B cell (primary cell): ENCODE results near the gene MYOM1. TPM values are rescaled to one million over a fixed set of nuclear protein-coding genes. Genes with fewer than 3 reads are reported as not detected.

Experiments used
- ATAC-seq: fragments of 200-7000 bp; cut with Tn5 transposase; one replicate; pipeline ENCODE4 v1.10.0; 2021; ENCODE audit warnings: low read depth, mild to moderate bottlenecking, moderate number of reproducible peaks, moderate library complexity
- CTCF ChIA-PET: fragments of 350-600 bp; sonication (Branson Sonifier 250); formaldehyde crosslinking; loops from one replicate; lab custom pipeline; 2021; ENCODE audit warnings: antibody characterized with exemption, inconsistent platforms; lab: Charles Lee
- POLR2A ChIA-PET: fragments of 350-600 bp; sonication (Branson Sonifier 250); formaldehyde crosslinking; loops from one replicate; lab custom pipeline; 2021; ENCODE audit warnings: antibody characterized with exemption; lab: Charles Lee
- DNase-seq: peaks from one replicate; pipeline ENCODE4 v3.0.0; 2013
- H2AFZ ChIP-seq: 2 replicates; pipeline ENCODE4 v1.6.1; 2012; ENCODE audit warnings: mild to moderate bottlenecking, low read depth, low read length; ENCODE audit not compliant: insufficient read depth, poor library complexity, severe bottlenecking
- H3K27ac ChIP-seq, 2 donors: 1 replicate in 1 of 2; 2 replicates in 1 of 2; pipeline ENCODE4 v1.5.1; 2012 to 2013; ENCODE audit warnings: low read length in 2 of 2, mild to moderate bottlenecking in 2 of 2, moderate library complexity in 1 of 2
- H3K27me3 ChIP-seq, 4 experiments: fragments of 200-600 bp in 1 of 4; sonication (generic) in 1 of 4; replicated peaks in 1 of 4; 1 replicate in 2 of 4; 2 replicates in 2 of 4; pipeline versions ENCODE4 v1.6.1 to v1.7.0; 2013 to 2016; ENCODE audit warnings: low read length in 3 of 4, mild to moderate bottlenecking in 2 of 4, mixed read lengths in 1 of 4, moderate library complexity in 1 of 4; ENCODE audit not compliant: insufficient read depth in 4 of 4, control insufficient read depth in 3 of 4; ENCODE audit errors: control extremely low read depth in 1 of 4
- H3K36me3 ChIP-seq, 2 experiments: replicated peaks in 1 of 2; 1 replicate in 1 of 2; 2 replicates in 1 of 2; pipeline versions ENCODE4 v1.6.1 to v1.7.1; 2013; ENCODE audit warnings: low read length in 1 of 2; ENCODE audit not compliant: insufficient read depth in 2 of 2, control insufficient read depth in 1 of 2; ENCODE audit errors: control extremely low read depth in 1 of 2, extremely low read depth in 1 of 2
- H3K4me1 ChIP-seq, 2 donors: fragments of 200-600 bp in 1 of 2; sonication (generic) in 1 of 2; 1 replicate in 1 of 2; 2 replicates in 1 of 2; pipeline versions ENCODE4 v1.5.1 to v1.6.1; 2013 to 2017; ENCODE audit warnings: low read length in 2 of 2; ENCODE audit not compliant: control insufficient read depth in 2 of 2, insufficient read depth in 2 of 2
- H3K4me2 ChIP-seq: replicated peaks from 2 replicates; pipeline ENCODE3; 2012; ENCODE audit warnings: mild to moderate bottlenecking, low read depth, low read length; ENCODE audit not compliant: poor library complexity, severe bottlenecking
- H3K4me3 ChIP-seq, 5 experiments: fragments of 200-600 bp in 1 of 5; sonication (generic) in 1 of 5; 1 replicate in 3 of 5; 2 replicates in 2 of 5; pipeline versions ENCODE4 v1.5.1 to v1.7.0; 2011 to 2016; ENCODE audit warnings: low read length in 4 of 5, mild to moderate bottlenecking in 4 of 5, low read depth in 2 of 5, control low read depth in 1 of 5, moderate library complexity in 1 of 5; ENCODE audit not compliant: insufficient read depth in 1 of 5; ENCODE audit errors: control extremely low read depth in 1 of 5, extremely low read depth in 1 of 5
- H3K79me2 ChIP-seq: fragments of 200-600 bp; sonication (generic); one replicate; pipeline ENCODE4 v1.6.0; 2016; ENCODE audit warnings: low read length; ENCODE audit not compliant: control insufficient read depth, insufficient read depth
- H3K9ac ChIP-seq: fragments of 200-600 bp; sonication (generic); 2 replicates; pipeline ENCODE4 v1.6.1; 2017; ENCODE audit warnings: mild to moderate bottlenecking, low read length, moderate library complexity
- H3K9me3 ChIP-seq, 3 donors: one replicate each; pipeline versions ENCODE4 v1.6.1 to v1.7.1; 2013; ENCODE audit warnings: low read length in 2 of 3; ENCODE audit not compliant: control insufficient read depth in 2 of 3, insufficient read depth in 1 of 3; ENCODE audit errors: control extremely low read depth in 1 of 3
- H4K20me1 ChIP-seq: 2 replicates; pipeline ENCODE4 v1.6.0; 2012; ENCODE audit warnings: mild to moderate bottlenecking, low read length; ENCODE audit not compliant: insufficient read depth, control insufficient read depth, poor library complexity, severe bottlenecking
- H3K27ac Mint-ChIP-seq: one replicate; pipeline ENCODE4 v1.8.0; 2021; ENCODE audit warnings: mixed read lengths
- H3K27me3 Mint-ChIP-seq: one replicate; pipeline ENCODE4 v1.8.0; 2021; ENCODE audit warnings: mixed read lengths
- H3K4me1 Mint-ChIP-seq: one replicate; pipeline ENCODE4 v1.8.0; 2021; ENCODE audit warnings: mixed read lengths
- H3K4me3 Mint-ChIP-seq: one replicate; pipeline ENCODE4 v1.8.0; 2021; ENCODE audit warnings: mixed read lengths
- H3K9me3 Mint-ChIP-seq: one replicate; pipeline ENCODE4 v1.8.0; 2022; ENCODE audit warnings: mixed read lengths; ENCODE audit not compliant: insufficient read depth
- EZH2 ChIP-seq: IDR thresholded peaks from 2 replicates; pipeline ENCODE4 v1.6.1; 2012; ENCODE audit warnings: borderline replicate concordance, low read depth, mild to moderate bottlenecking, moderate library complexity, low read length; ENCODE audit not compliant: insufficient read depth, poor library complexity, severe bottlenecking
- WGBS: methylation state at CpG from one replicate; pipeline ENCODE4 v1.1.5; 2013; ENCODE audit warnings: missing lambda C conversion rate; ENCODE audit not compliant: insufficient coverage; 5-methylcytosine and 5-hydroxymethylcytosine counted together
- intact Hi-C: fragments of 100-400 bp; cut with micrococcal nuclease; formaldehyde crosslinking; loops from one replicate; pipeline ENCODE4 v1.10.0; 2022
- polyA plus RNA-seq: library from polyadenylated mRNA; depleted of rRNA; stranded (reverse); fragments of >200 nt; gene quantifications from 2 replicates; pipeline ENCODE4 v1.2.3, GENCODE V29; 2012
- total RNA-seq, 2 donors: library from RNA; stranded (reverse); fragments of 120-200 nt in 1 of 2; gene quantifications; 1 replicate in 1 of 2; 2 replicates in 1 of 2; pipeline versions ENCODE4 v1.2.3 to v1.2.4, GENCODE V29; 2013 to 2022
- TF ChIP-seq, protein P1 (sequence below): fragments of 200-600 bp; IDR thresholded peaks from one replicate; pipeline ENCODE4 v1.8.0; 2022; ENCODE audit warnings: antibody characterized with exemption, mild to moderate bottlenecking

Gene MYOM1
- total and polyA plus RNA-seq, 2 donors (not counting 1 experiment from before 2014, with no cell fraction given) = 1.5 to 12.8 TPM

DNA sequence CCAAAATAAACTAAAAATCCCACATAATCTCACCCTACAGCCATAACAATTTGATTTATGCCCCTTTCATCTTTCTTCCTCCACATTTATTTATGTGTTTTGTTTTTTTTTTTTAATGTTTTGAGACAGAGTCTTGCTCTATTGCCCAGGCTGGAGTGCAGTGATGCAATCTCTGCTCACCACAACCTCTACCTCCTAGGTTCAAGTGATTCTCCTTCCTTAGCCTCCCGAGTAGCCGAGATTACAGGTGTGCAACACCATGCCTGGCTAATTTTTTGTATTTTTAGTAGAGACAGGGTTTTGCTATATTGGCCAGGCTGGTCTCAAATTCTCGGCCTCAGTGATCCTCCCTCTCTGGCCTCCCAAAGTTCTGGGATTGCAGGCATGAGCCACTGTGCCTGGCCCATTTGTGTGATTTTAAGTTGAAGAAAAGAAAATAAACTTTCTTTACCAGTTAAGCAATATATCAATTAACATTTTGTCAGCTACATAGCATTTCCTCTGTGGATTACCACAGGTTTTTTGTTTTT is 170.9 kb downstream of the MYOM1 start:
- intact Hi-C loops = no loop called here
- POLR2A ChIA-PET = no interaction called here
- H3K4me1 Mint-ChIP-seq = peaks cover 4% of the 10 kb centered on the region

DNA sequence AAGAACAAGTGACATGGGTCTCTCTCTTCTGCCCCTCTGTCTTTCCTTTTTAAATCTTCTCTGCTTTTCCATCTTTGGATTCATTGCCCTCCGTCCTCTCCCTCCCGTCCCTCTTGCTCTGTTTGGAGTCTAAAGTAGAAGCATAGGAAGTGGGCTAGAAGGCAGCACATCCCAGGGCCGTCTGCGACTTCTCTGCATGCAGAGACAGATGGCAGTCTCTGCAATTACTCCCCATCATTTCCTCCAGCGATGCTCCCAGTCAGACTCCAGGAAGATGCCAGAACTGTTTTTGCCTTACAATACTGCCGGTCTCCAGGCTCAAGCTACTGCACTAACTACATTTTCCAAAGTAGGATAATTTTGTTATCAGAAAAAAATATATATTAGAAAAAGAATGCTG is 171.6 kb downstream of the MYOM1 start:
- no peak overlapping the region for H3K9ac ChIP-seq
- H3K4me1 ChIP-seq = no peaks in the 10 kb centered on the region
- H3K79me2 ChIP-seq = no peaks in the 10 kb centered on the region
- no peaks in the 10 kb centered on the region for H3K9me3 ChIP-seq
- Mint-ChIP-seq H3K27me3 (peaks cover 13% of the 10 kb centered on the region), H3K4me1 (peaks cover 4% of the 10 kb centered on the region), H3K27ac (no peak overlapping the region), H3K4me3 (no peak overlapping the region), H3K9me3 (no peaks in the 10 kb centered on the region)
- peak overlapping the region; percentile 30 for H2AFZ ChIP-seq
- no peak for ATAC-seq
- H4K20me1 ChIP-seq = no peaks in the 10 kb centered on the region
- no peaks in the 10 kb centered on the region for H3K27me3 ChIP-seq
- H3K4me3 ChIP-seq = no peak overlapping the region
- ChIA-PET POLR2A (no interaction called here), CTCF (interaction anchor here (1.9 kb wide), 1 partner anchor 14 kb away, joined by 7 read pairs; no protein-coding TSS in a partner anchor)
- H3K27ac ChIP-seq = no peak overlapping the region
- no peaks in the 10 kb centered on the region for H3K36me3 ChIP-seq
- intact Hi-C loops = no loop called here
- WGBS = 22% methylated on average over 2 of the region's 6 CpGs
- no peak overlapping the region for H3K4me2 ChIP-seq
- DNase-seq = no peak
- TF ChIP-seq, protein P1, sequence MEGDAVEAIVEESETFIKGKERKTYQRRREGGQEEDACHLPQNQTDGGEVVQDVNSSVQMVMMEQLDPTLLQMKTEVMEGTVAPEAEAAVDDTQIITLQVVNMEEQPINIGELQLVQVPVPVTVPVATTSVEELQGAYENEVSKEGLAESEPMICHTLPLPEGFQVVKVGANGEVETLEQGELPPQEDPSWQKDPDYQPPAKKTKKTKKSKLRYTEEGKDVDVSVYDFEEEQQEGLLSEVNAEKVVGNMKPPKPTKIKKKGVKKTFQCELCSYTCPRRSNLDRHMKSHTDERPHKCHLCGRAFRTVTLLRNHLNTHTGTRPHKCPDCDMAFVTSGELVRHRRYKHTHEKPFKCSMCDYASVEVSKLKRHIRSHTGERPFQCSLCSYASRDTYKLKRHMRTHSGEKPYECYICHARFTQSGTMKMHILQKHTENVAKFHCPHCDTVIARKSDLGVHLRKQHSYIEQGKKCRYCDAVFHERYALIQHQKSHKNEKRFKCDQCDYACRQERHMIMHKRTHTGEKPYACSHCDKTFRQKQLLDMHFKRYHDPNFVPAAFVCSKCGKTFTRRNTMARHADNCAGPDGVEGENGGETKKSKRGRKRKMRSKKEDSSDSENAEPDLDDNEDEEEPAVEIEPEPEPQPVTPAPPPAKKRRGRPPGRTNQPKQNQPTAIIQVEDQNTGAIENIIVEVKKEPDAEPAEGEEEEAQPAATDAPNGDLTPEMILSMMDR = no peak
- no peak for TF ChIP-seq EZH2

More for the DNA sequence above, 170.9 kb downstream of the MYOM1 start:
- ATAC-seq (no peak), DNase-seq (no peak)
- H3K27ac Mint-ChIP-seq = no peak overlapping the region
- H3K36me3 ChIP-seq = no peaks in the 10 kb centered on the region
- H3K4me3 Mint-ChIP-seq = no peak overlapping the region
- H3K9ac ChIP-seq = no peak overlapping the region
- H3K9me3 ChIP-seq = no peaks in the 10 kb centered on the region
- H3K4me2 ChIP-seq = no peak overlapping the region
- no peak for TF ChIP-seq EZH2
- TF ChIP-seq, protein P1 = no peak
- no peaks in the 10 kb centered on the region for H3K79me2 ChIP-seq
- H3K4me1 ChIP-seq = no peaks in the 10 kb centered on the region
- no peaks in the 10 kb centered on the region for H3K27me3 ChIP-seq
- WGBS = 93% methylated on average over 3 of the region's 3 CpGs
- no peak overlapping the region for H3K4me3 ChIP-seq
- no peaks in the 10 kb centered on the region for H3K9me3 Mint-ChIP-seq
- peaks cover 20% of the 10 kb centered on the region for H3K27me3 Mint-ChIP-seq
- no peak overlapping the region for H2AFZ ChIP-seq
- H3K27ac ChIP-seq = no peak overlapping the region
- H4K20me1 ChIP-seq = no peaks in the 10 kb centered on the region
- CTCF ChIA-PET = interaction anchor here (1.9 kb wide), 1 partner anchor 13 kb away, joined by 7 read pairs; no protein-coding TSS in a partner anchor
